ENCODE data around the gene MRPS5. TPM values are rescaled to one million over a fixed set of nuclear protein-coding genes. Genes with fewer than 3 reads are reported as not detected.
"Not testable (repeated sequence)": the region's sequence is repeated elsewhere in the genome, so short reads cannot be mapped to it uniquely, and the experiment has no call there.

The MRPS5 gene
- total and polyA plus RNA-seq, 2 donors (not counting 1 experiment from before 2014, with no cell fraction given) = 46.3 to 48.0 TPM

GRCh38 chr2:95104606-95105005, 17.0 kb downstream of the MRPS5 start:
- intact Hi-C loops (cut with micrococcal nuclease) = no loop called here
- Histone ChIP-seq H3K9me3 (ENCODE audit: control extremely low read depth in 1 of 3, control insufficient read depth in 2 of 3, insufficient read depth in 1 of 3, low read length in 2 of 3) (no peaks in the 10 kb centered on the region), H3K27me3 (replicated peaks in 1 of 4; ENCODE audit: control extremely low read depth in 1 of 4, control insufficient read depth in 3 of 4, insufficient read depth in 4 of 4, low read length in 3 of 4) (no peaks in the 10 kb centered on the region), H2AFZ (ENCODE audit: insufficient read depth, low read depth, low read length, poor library complexity, severe bottlenecking) (no peak overlapping the region), H3K27ac (ENCODE audit: low read length in 2 of 2) (no peak overlapping the region), H3K4me2 (replicated peaks; ENCODE audit: low read depth, low read length, poor library complexity, severe bottlenecking) (no peak overlapping the region), H3K79me2 (ENCODE audit: control insufficient read depth, insufficient read depth, low read length) (peaks cover 2% of the 10 kb centered on the region), H3K9ac (ENCODE audit: low read length) (no peak overlapping the region), H3K36me3 (replicated peaks in 1 of 2; ENCODE audit: control extremely low read depth in 1 of 2, control insufficient read depth in 1 of 2, extremely low read depth in 1 of 2, insufficient read depth in 2 of 2, low read length in 1 of 2) (peaks cover 24 to 70% of the 10 kb centered on the region in 2 experiments), H4K20me1 (ENCODE audit: control insufficient read depth, insufficient read depth, low read length, poor library complexity, severe bottlenecking) (no peaks in the 10 kb centered on the region), H3K4me1 (ENCODE audit: control insufficient read depth in 2 of 2, insufficient read depth in 2 of 2, low read length in 2 of 2) (no peaks in the 10 kb centered on the region), H3K4me3 (ENCODE audit: control extremely low read depth in 1 of 5, extremely low read depth in 1 of 5, insufficient read depth in 1 of 5, low read depth in 2 of 5, low read length in 4 of 5) (no peak overlapping the region)
- no peak overlapping the region for H3K4me3 Mint-ChIP-seq
- H3K9me3 Mint-ChIP-seq (ENCODE audit: insufficient read depth) = no peaks in the 10 kb centered on the region
- CTCF ChIA-PET = interaction anchor here (1.2 kb wide), 1 partner anchor 28 kb away, joined by 4 read pairs; no protein-coding TSS in a partner anchor
- ATAC-seq (ENCODE audit: low read depth) = no peak
- DNase-seq = no peak
- TF ChIP-seq CTCF (IDR thresholded peaks at IDR 0.05) (no peak), EZH2 (IDR thresholded peaks at IDR 0.05; ENCODE audit: borderline replicate concordance, insufficient read depth, low read depth, low read length, poor library complexity, severe bottlenecking) (no peak)
- H3K27me3 Mint-ChIP-seq = no peaks in the 10 kb centered on the region
- H3K27ac Mint-ChIP-seq = no peak overlapping the region
- WGBS (ENCODE audit: insufficient coverage) = 100% methylated on average over 3 of the region's 8 CpGs
- H3K4me1 Mint-ChIP-seq = no peaks in the 10 kb centered on the region
- POLR2A ChIA-PET = no interaction called here

GRCh38 chr2:95099910-95100309, 21.7 kb downstream of the MRPS5 start:
- Histone ChIP-seq H2AFZ (ENCODE audit: insufficient read depth, low read depth, low read length, poor library complexity, severe bottlenecking) (no peak overlapping the region), H3K27ac (ENCODE audit: low read length in 2 of 2) (no peak overlapping the region), H3K4me3 (ENCODE audit: control extremely low read depth in 1 of 5, extremely low read depth in 1 of 5, insufficient read depth in 1 of 5, low read depth in 2 of 5, low read length in 4 of 5) (no peak overlapping the region), H3K4me1 (ENCODE audit: control insufficient read depth in 2 of 2, insufficient read depth in 2 of 2, low read length in 2 of 2) (no peaks in the 10 kb centered on the region), H3K79me2 (ENCODE audit: control insufficient read depth, insufficient read depth, low read length) (peaks cover 5% of the 10 kb centered on the region), H3K27me3 (replicated peaks in 1 of 4; ENCODE audit: control extremely low read depth in 1 of 4, control insufficient read depth in 3 of 4, insufficient read depth in 4 of 4, low read length in 3 of 4) (no peaks in the 10 kb centered on the region), H3K9ac (ENCODE audit: low read length) (no peak overlapping the region), H3K36me3 (replicated peaks in 1 of 2; ENCODE audit: control extremely low read depth in 1 of 2, control insufficient read depth in 1 of 2, extremely low read depth in 1 of 2, insufficient read depth in 2 of 2, low read length in 1 of 2) (peaks cover 19 to 36% of the 10 kb centered on the region in 2 experiments), H3K9me3 (ENCODE audit: control extremely low read depth in 1 of 3, control insufficient read depth in 2 of 3, insufficient read depth in 1 of 3, low read length in 2 of 3) (peaks cover 0 to 6% (median 1%) of the 10 kb centered on the region in 3 donors), H4K20me1 (ENCODE audit: control insufficient read depth, insufficient read depth, low read length, poor library complexity, severe bottlenecking) (no peaks in the 10 kb centered on the region), H3K4me2 (replicated peaks; ENCODE audit: low read depth, low read length, poor library complexity, severe bottlenecking) (no peak overlapping the region)
- no peak for ATAC-seq (ENCODE audit: low read depth)
- 94% methylated on average over 2 of the region's 2 CpGs for WGBS (ENCODE audit: insufficient coverage)
- H3K27me3 Mint-ChIP-seq = no peaks in the 10 kb centered on the region
- H3K4me3 Mint-ChIP-seq = no peak overlapping the region
- no peak overlapping the region for H3K27ac Mint-ChIP-seq
- no peak for DNase-seq
- H3K4me1 Mint-ChIP-seq = peaks cover 3% of the 10 kb centered on the region
- H3K9me3 Mint-ChIP-seq (ENCODE audit: insufficient read depth) = no peaks in the 10 kb centered on the region
- CTCF ChIA-PET = no interaction called here
- POLR2A ChIA-PET = no interaction called here
- intact Hi-C loops (cut with micrococcal nuclease) = no loop called here
- TF ChIP-seq EZH2 (IDR thresholded peaks at IDR 0.05; ENCODE audit: borderline replicate concordance, insufficient read depth, low read depth, low read length, poor library complexity, severe bottlenecking) (no peak), CTCF (IDR thresholded peaks at IDR 0.05) (no peak)

GRCh38 chr2:95098273-95098672, 23.3 kb downstream of the MRPS5 start:
- H3K9ac ChIP-seq (ENCODE audit: low read length); H3K27ac Mint-ChIP-seq; H3K79me2 ChIP-seq (ENCODE audit: control insufficient read depth, insufficient read depth, low read length); intact Hi-C loops (cut with micrococcal nuclease); H3K27ac ChIP-seq (ENCODE audit: low read length in 2 of 2); CTCF ChIA-PET; H3K9me3 Mint-ChIP-seq (ENCODE audit: insufficient read depth); H3K4me1 Mint-ChIP-seq; H3K27me3 ChIP-seq (replicated peaks in 1 of 4; ENCODE audit: control extremely low read depth in 1 of 4, control insufficient read depth in 3 of 4, insufficient read depth in 4 of 4, low read length in 3 of 4); H3K9me3 ChIP-seq (ENCODE audit: control extremely low read depth in 1 of 3, control insufficient read depth in 2 of 3, insufficient read depth in 1 of 3, low read length in 2 of 3); H3K27me3 Mint-ChIP-seq; DNase-seq; H2AFZ ChIP-seq (ENCODE audit: insufficient read depth, low read depth, low read length, poor library complexity, severe bottlenecking); H4K20me1 ChIP-seq (ENCODE audit: control insufficient read depth, insufficient read depth, low read length, poor library complexity, severe bottlenecking); ATAC-seq (ENCODE audit: low read depth); H3K4me3 ChIP-seq (ENCODE audit: control extremely low read depth in 1 of 5, extremely low read depth in 1 of 5, insufficient read depth in 1 of 5, low read depth in 2 of 5, low read length in 4 of 5); H3K4me1 ChIP-seq (ENCODE audit: control insufficient read depth in 2 of 2, insufficient read depth in 2 of 2, low read length in 2 of 2); H3K4me2 ChIP-seq (replicated peaks; ENCODE audit: low read depth, low read length, poor library complexity, severe bottlenecking); H3K4me3 Mint-ChIP-seq; POLR2A ChIA-PET: not testable (repeated sequence)
- WGBS (ENCODE audit: insufficient coverage) = 100% methylated on average over 1 of the region's 5 CpGs
- peaks cover 16 to 36% of the 10 kb centered on the region in 2 experiments for H3K36me3 ChIP-seq (replicated peaks in 1 of 2; ENCODE audit: control extremely low read depth in 1 of 2, control insufficient read depth in 1 of 2, extremely low read depth in 1 of 2, insufficient read depth in 2 of 2, low read length in 1 of 2)

Measured in B cell (primary cell).